Liver (tissue), 3 donors: ENCODE results near the gene FTO.

Experiments used
- GABPA ChIP-seq, 2 donors: IDR thresholded peaks in 1 of 2; conservative IDR thresholded peaks in 1 of 2; 2 replicates each; pipeline ENCODE4 v1.6.1; 2016; ENCODE audit warnings: antibody characterized with exemption in 2 of 2, mild to moderate bottlenecking in 1 of 2, moderate library complexity in 1 of 2
- NR2F2 ChIP-seq: IDR thresholded peaks from 2 replicates; pipeline ENCODE4 v1.6.1; 2016; ENCODE audit warnings: antibody characterized with exemption
- RAD21 ChIP-seq, 2 donors: IDR thresholded peaks; 2 replicates each; pipeline ENCODE4 v1.6.1; 2016; ENCODE audit warnings: antibody characterized with exemption in 2 of 2, mild to moderate bottlenecking in 2 of 2
- RXRA ChIP-seq, 2 donors: IDR thresholded peaks; 2 replicates each; pipeline ENCODE4 v1.6.1; 2017 to 2018; ENCODE audit warnings: antibody characterized with exemption in 2 of 2, mild to moderate bottlenecking in 1 of 2
- SP1 ChIP-seq: IDR thresholded peaks from 2 replicates; pipeline ENCODE4 v1.6.1; 2018; ENCODE audit warnings: antibody characterized with exemption, mild to moderate bottlenecking
- TAF1 ChIP-seq: conservative IDR thresholded peaks from 2 replicates; pipeline ENCODE4 v1.6.1; 2016; ENCODE audit warnings: antibody characterized with exemption, mild to moderate bottlenecking
- TF ChIP-seq, protein P1 (sequence below): fragments of 150-350 bp; IDR thresholded peaks from 2 replicates; pipeline ENCODE4 v1.5.1; 2017; ENCODE audit warnings: improper control_type of control experiment, low read depth, low read length; ENCODE audit not compliant: missing input control
- TF ChIP-seq, protein P2 (sequence below): IDR thresholded peaks from 2 replicates; pipeline ENCODE4 v1.6.1; 2016; ENCODE audit warnings: antibody characterized with exemption
- TF ChIP-seq, protein P3 (sequence below): IDR thresholded peaks from 2 replicates; pipeline ENCODE4 v1.6.1; 2016; ENCODE audit warnings: antibody characterized with exemption
- TF ChIP-seq, protein P4 (sequence below): IDR thresholded peaks from 2 replicates; pipeline ENCODE4 v1.6.1; 2016; ENCODE audit warnings: antibody characterized with exemption, mild to moderate bottlenecking
- TF ChIP-seq, protein P5 (sequence below): IDR thresholded peaks from 2 replicates; pipeline ENCODE4 v1.6.1; 2016; ENCODE audit warnings: antibody characterized with exemption
- donor health status: healthy.
- donor health status: healthy.

DNA sequence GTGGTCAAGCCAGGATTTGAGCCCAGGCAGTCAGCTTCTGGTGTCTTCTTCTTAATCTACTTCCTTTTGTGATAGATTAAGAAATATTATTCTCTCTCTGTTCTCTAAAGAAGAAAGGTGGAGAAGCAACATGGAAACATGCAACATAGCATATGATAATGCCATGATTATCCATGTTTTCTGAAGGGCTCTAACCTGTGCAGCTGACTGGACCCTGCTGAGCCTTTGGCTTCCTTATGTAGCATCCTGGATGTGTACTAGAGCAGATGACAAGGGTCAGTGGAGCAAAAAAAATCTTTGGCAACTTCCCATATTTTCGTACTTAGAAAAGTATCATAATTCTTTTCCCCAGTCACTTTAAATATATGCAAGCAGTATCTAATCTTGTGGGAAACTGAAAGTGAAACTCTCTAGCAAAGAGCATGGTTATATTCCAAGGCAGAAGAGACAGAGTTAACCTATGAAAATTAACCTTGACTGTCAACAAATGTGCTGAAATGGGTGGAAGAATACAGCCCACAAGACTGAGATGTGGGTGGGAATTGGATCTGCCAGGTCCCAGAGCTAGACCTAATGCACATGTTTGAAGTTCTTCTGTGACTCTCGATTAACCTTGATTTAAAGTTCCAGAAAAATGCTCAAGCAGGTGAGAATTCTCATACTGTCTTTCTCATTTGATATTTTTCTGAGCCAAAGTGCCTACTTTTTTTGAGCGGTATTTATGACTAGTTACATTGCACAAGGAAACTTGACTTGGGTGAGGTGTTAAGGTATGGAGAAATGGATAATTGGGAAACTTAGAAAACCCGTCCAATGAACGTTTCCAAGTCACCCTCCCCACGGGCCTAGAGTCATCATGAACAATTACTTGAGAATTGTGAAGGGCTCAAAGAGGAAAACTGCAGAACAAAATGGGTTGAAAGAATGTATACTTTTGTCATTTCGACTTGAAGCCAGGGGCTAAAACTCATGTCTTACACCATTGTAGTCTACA is 248.6 kb downstream of the FTO start:
- TF ChIP-seq, protein P1, sequence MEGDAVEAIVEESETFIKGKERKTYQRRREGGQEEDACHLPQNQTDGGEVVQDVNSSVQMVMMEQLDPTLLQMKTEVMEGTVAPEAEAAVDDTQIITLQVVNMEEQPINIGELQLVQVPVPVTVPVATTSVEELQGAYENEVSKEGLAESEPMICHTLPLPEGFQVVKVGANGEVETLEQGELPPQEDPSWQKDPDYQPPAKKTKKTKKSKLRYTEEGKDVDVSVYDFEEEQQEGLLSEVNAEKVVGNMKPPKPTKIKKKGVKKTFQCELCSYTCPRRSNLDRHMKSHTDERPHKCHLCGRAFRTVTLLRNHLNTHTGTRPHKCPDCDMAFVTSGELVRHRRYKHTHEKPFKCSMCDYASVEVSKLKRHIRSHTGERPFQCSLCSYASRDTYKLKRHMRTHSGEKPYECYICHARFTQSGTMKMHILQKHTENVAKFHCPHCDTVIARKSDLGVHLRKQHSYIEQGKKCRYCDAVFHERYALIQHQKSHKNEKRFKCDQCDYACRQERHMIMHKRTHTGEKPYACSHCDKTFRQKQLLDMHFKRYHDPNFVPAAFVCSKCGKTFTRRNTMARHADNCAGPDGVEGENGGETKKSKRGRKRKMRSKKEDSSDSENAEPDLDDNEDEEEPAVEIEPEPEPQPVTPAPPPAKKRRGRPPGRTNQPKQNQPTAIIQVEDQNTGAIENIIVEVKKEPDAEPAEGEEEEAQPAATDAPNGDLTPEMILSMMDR: no peak
- TF ChIP-seq RAD21 (IDR thresholded peaks at IDR 0.05): peak in 1 of 2 donors; percentile 32
- TF ChIP-seq TAF1: no peak
- TF ChIP-seq SP1: no peak
- TF ChIP-seq, protein P2, sequence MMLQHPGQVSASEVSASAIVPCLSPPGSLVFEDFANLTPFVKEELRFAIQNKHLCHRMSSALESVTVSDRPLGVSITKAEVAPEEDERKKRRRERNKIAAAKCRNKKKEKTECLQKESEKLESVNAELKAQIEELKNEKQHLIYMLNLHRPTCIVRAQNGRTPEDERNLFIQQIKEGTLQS: no peak
- TF ChIP-seq, protein P3, sequence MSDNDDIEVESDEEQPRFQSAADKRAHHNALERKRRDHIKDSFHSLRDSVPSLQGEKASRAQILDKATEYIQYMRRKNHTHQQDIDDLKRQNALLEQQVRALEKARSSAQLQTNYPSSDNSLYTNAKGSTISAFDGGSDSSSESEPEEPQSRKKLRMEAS: peak; percentile 45
- TF ChIP-seq, protein P4, sequence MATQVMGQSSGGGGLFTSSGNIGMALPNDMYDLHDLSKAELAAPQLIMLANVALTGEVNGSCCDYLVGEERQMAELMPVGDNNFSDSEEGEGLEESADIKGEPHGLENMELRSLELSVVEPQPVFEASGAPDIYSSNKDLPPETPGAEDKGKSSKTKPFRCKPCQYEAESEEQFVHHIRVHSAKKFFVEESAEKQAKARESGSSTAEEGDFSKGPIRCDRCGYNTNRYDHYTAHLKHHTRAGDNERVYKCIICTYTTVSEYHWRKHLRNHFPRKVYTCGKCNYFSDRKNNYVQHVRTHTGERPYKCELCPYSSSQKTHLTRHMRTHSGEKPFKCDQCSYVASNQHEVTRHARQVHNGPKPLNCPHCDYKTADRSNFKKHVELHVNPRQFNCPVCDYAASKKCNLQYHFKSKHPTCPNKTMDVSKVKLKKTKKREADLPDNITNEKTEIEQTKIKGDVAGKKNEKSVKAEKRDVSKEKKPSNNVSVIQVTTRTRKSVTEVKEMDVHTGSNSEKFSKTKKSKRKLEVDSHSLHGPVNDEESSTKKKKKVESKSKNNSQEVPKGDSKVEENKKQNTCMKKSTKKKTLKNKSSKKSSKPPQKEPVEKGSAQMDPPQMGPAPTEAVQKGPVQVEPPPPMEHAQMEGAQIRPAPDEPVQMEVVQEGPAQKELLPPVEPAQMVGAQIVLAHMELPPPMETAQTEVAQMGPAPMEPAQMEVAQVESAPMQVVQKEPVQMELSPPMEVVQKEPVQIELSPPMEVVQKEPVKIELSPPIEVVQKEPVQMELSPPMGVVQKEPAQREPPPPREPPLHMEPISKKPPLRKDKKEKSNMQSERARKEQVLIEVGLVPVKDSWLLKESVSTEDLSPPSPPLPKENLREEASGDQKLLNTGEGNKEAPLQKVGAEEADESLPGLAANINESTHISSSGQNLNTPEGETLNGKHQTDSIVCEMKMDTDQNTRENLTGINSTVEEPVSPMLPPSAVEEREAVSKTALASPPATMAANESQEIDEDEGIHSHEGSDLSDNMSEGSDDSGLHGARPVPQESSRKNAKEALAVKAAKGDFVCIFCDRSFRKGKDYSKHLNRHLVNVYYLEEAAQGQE: no peak
- TF ChIP-seq GABPA (IDR thresholded peaks at IDR 0.05 in 1 of 2, conservative IDR thresholded peaks at IDR 0.05 in 1 of 2): no peak
- TF ChIP-seq NR2F2: no peak
- TF ChIP-seq, protein P5, sequence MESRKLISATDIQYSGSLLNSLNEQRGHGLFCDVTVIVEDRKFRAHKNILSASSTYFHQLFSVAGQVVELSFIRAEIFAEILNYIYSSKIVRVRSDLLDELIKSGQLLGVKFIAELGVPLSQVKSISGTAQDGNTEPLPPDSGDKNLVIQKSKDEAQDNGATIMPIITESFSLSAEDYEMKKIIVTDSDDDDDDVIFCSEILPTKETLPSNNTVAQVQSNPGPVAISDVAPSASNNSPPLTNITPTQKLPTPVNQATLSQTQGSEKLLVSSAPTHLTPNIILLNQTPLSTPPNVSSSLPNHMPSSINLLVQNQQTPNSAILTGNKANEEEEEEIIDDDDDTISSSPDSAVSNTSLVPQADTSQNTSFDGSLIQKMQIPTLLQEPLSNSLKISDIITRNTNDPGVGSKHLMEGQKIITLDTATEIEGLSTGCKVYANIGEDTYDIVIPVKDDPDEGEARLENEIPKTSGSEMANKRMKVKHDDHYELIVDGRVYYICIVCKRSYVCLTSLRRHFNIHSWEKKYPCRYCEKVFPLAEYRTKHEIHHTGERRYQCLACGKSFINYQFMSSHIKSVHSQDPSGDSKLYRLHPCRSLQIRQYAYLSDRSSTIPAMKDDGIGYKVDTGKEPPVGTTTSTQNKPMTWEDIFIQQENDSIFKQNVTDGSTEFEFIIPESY: no peak
- TF ChIP-seq RXRA (IDR thresholded peaks at IDR 0.05): peak in 1 of 2 donors; percentile 19
